WTC11 (cell line): Measurements from ENCODE around the gene MCF2L2. TPM values are rescaled to one million over a fixed set of nuclear protein-coding genes. Genes with fewer than 3 reads are reported as not detected.

Experiments
- ATAC-seq: fragments of 200-7000 bp; cut with Tn5 transposase; 2 replicates; pipeline ENCODE4 v1.10.0; 2021; ENCODE audit warnings: mild to moderate bottlenecking, moderate library complexity
- CTCF ChIA-PET: fragments of 300-600 bp; sonication (Branson Sonifier 250); formaldehyde crosslinking; loops from one replicate; lab custom pipeline; 2021; ENCODE audit warnings: antibody characterized with exemption; lab: Charles Lee
- POLR2A ChIA-PET: fragments of 350-600 bp; sonication (Branson Sonifier 250); formaldehyde crosslinking; loops from one replicate; lab custom pipeline; 2021; ENCODE audit warnings: antibody characterized with exemption; lab: Charles Lee
- DNase-seq: peaks from one replicate; pipeline ENCODE4 v3.0.0; 2021; ENCODE audit warnings: low spot score
- H3K27ac Mint-ChIP-seq: 2 replicates; pipeline ENCODE4 v1.8.0; 2021; ENCODE audit warnings: mixed read lengths
- H3K27me3 Mint-ChIP-seq: 2 replicates; pipeline ENCODE4 v1.8.0; 2021; ENCODE audit warnings: low read depth, mild to moderate bottlenecking, moderate library complexity, mixed read lengths
- H3K36me3 Mint-ChIP-seq: 2 replicates; pipeline ENCODE4 v1.8.0; 2021; ENCODE audit warnings: mixed read lengths
- H3K4me1 Mint-ChIP-seq: 2 replicates; pipeline ENCODE4 v1.8.0; 2022; ENCODE audit warnings: mixed read lengths
- H3K4me3 Mint-ChIP-seq: 2 replicates; pipeline ENCODE4 v1.8.0; 2021; ENCODE audit warnings: mild to moderate bottlenecking, moderate library complexity, mixed read lengths
- H3K9me3 Mint-ChIP-seq: 2 replicates; pipeline ENCODE4 v1.8.0; 2021; ENCODE audit warnings: mixed read lengths
- E2F4 ChIP-seq: sonication (generic); formaldehyde crosslinking; IDR thresholded peaks from 2 replicates; pipeline ENCODE4 v1.8.1; 2022; ENCODE audit warnings: low read depth, mild to moderate bottlenecking, moderate library complexity, missing genetic modification reagents, borderline replicate concordance
- E2F5 ChIP-seq: sonication (generic); formaldehyde crosslinking; IDR thresholded peaks from 2 replicates; pipeline ENCODE4 v1.8.1; 2022; ENCODE audit warnings: mild to moderate bottlenecking, moderate library complexity, missing genetic modification reagents
- EMX1 ChIP-seq: fragments of 250-450 bp; sonication (Bioruptor Pico); IDR thresholded peaks from 2 replicates; pipeline ENCODE4 v1.8.0; 2021; ENCODE audit warnings: mild to moderate bottlenecking
- ETV6 ChIP-seq: sonication (generic); formaldehyde crosslinking; IDR thresholded peaks from 2 replicates; pipeline ENCODE4 v1.8.1; 2022; ENCODE audit warnings: mild to moderate bottlenecking, missing genetic modification reagents
- FOXP4 ChIP-seq: sonication (generic); formaldehyde crosslinking; IDR thresholded peaks from 2 replicates; pipeline ENCODE4 v1.8.0; 2022; ENCODE audit warnings: mild to moderate bottlenecking, missing genetic modification reagents
- HMGXB4 ChIP-seq: sonication (generic); formaldehyde crosslinking; IDR thresholded peaks from 2 replicates; pipeline ENCODE4 v1.8.1; 2023; ENCODE audit warnings: mild to moderate bottlenecking, moderate library complexity, missing genetic modification reagents
- JAZF1 ChIP-seq: fragments of 250-450 bp; sonication (Bioruptor Pico); IDR thresholded peaks from 2 replicates; pipeline ENCODE4 v1.9.0; 2021; ENCODE audit warnings: moderate library complexity, mild to moderate bottlenecking, inconsistent platforms
- MXD4 ChIP-seq: fragments of 250-450 bp; sonication (Bioruptor Pico); IDR thresholded peaks from 2 replicates; pipeline ENCODE4 v1.8.0; 2021; ENCODE audit warnings: mild to moderate bottlenecking, moderate library complexity, borderline replicate concordance
- NR2C2 ChIP-seq: sonication (generic); formaldehyde crosslinking; IDR thresholded peaks from 2 replicates; pipeline ENCODE4 v1.8.0; 2022; ENCODE audit warnings: mild to moderate bottlenecking, missing genetic modification reagents
- PRDM15 ChIP-seq: sonication (generic); formaldehyde crosslinking; IDR thresholded peaks from 2 replicates; pipeline ENCODE4 v1.8.0; 2022; ENCODE audit warnings: missing genetic modification reagents
- PREB ChIP-seq: sonication (generic); formaldehyde crosslinking; IDR thresholded peaks from 2 replicates; pipeline ENCODE4 v1.8.1; 2022; ENCODE audit warnings: mild to moderate bottlenecking, missing genetic modification reagents, moderate library complexity, borderline replicate concordance
- STAT6 ChIP-seq: sonication (generic); formaldehyde crosslinking; conservative IDR thresholded peaks from 2 replicates; pipeline ENCODE4 v1.8.1; 2023; ENCODE audit warnings: mild to moderate bottlenecking, low read depth, missing genetic modification reagents, moderate library complexity
- USF1 ChIP-seq: sonication (generic); formaldehyde crosslinking; IDR thresholded peaks from 2 replicates; pipeline ENCODE4 v1.8.0; 2022; ENCODE audit warnings: mild to moderate bottlenecking, missing genetic modification reagents
- ZNF138 ChIP-seq: sonication (generic); formaldehyde crosslinking; conservative IDR thresholded peaks from 2 replicates; pipeline ENCODE4 v1.8.1; 2022; ENCODE audit warnings: mild to moderate bottlenecking, moderate library complexity, missing genetic modification reagents
- ZNF232 ChIP-seq: sonication (generic); formaldehyde crosslinking; IDR thresholded peaks from 2 replicates; pipeline ENCODE4 v1.8.0; 2022; ENCODE audit warnings: mild to moderate bottlenecking, missing genetic modification reagents
- ZNF281 ChIP-seq: sonication (generic); formaldehyde crosslinking; IDR thresholded peaks from 2 replicates; pipeline ENCODE4 v1.8.0; 2023; ENCODE audit warnings: mild to moderate bottlenecking, missing genetic modification reagents
- total RNA-seq: library from RNA; stranded (reverse); gene quantifications from 3 replicates; pipeline ENCODE4 v1.2.3, GENCODE V29; 2021

The MCF2L2 gene
- total RNA-seq, 1 experiment from 2014 or later = 7.5 TPM

GRCh38 chr3:183375337-183375736 lies 53.1 kb downstream of the MCF2L2 start:
- H3K4me3 Mint-ChIP-seq = no peak overlapping the region
- no peaks in the 10 kb centered on the region for H3K9me3 Mint-ChIP-seq
- peaks cover 4% of the 10 kb centered on the region; the same call in 1 of the 2 replicates for H3K4me1 Mint-ChIP-seq
- H3K27me3 Mint-ChIP-seq = no peaks in the 10 kb centered on the region
- ChIA-PET POLR2A (no interaction called here), CTCF (interaction anchor here (1.3 to 1.6 kb wide), 2 partner anchors 11 to 253 kb away, joined by 4 read pairs; no protein-coding TSS in a partner anchor)
- TF ChIP-seq PREB (CRISPR knock-in tag) = no peak
- TF ChIP-seq NR2C2 (CRISPR knock-in tag) = no peak
- no peak for TF ChIP-seq ZNF281 (CRISPR knock-in tag)
- TF ChIP-seq E2F4 = no peak
- TF ChIP-seq EMX1 (CRISPR knock-in tag) = no peak
- TF ChIP-seq FOXP4 = no peak
- DNase-seq (no peak), ATAC-seq (no peak)
- no peaks in the 10 kb centered on the region for H3K36me3 Mint-ChIP-seq
- H3K27ac Mint-ChIP-seq = no peak overlapping the region

GRCh38 chr3:183372911-183373310 lies 55.5 kb downstream of the MCF2L2 start:
- peaks cover 4% of the 10 kb centered on the region; the same call in 1 of the 2 replicates for H3K4me1 Mint-ChIP-seq
- no peak for ATAC-seq
- no peak overlapping the region for H3K4me3 Mint-ChIP-seq
- H3K9me3 Mint-ChIP-seq = no peaks in the 10 kb centered on the region
- POLR2A ChIA-PET = no interaction called here
- H3K36me3 Mint-ChIP-seq = no peaks in the 10 kb centered on the region
- H3K27me3 Mint-ChIP-seq = no peaks in the 10 kb centered on the region
- DNase-seq = no peak
- CTCF ChIA-PET = interaction anchor here (1.0 kb wide), 1 partner anchor 10 kb away, joined by 3 read pairs; no protein-coding TSS in a partner anchor
- no peak overlapping the region for H3K27ac Mint-ChIP-seq
- TF ChIP-seq HMGXB4 (CRISPR knock-in tag) (no peak), E2F5 (CRISPR knock-in tag) (no peak), USF1 (CRISPR knock-in tag) (no peak), ETV6 (CRISPR knock-in tag) (no peak), PRDM15 (CRISPR knock-in tag) (no peak), STAT6 (CRISPR knock-in tag) (no peak), MXD4 (CRISPR knock-in tag) (no peak), ZNF138 (CRISPR knock-in tag) (no peak), JAZF1 (CRISPR knock-in tag) (no peak), ZNF232 (CRISPR knock-in tag) (no peak)
